HepG2 (cell line): ENCODE measurements around the gene TBC1D4. TPM values are rescaled to one million over a fixed set of nuclear protein-coding genes. Genes with fewer than 3 reads are reported as not detected.

Experiments used
- ATAC-seq: fragments of 200-7000 bp; cut with Tn5 transposase; 3 replicates; pipeline ENCODE4 v1.9.1; 2020; ENCODE audit warnings: mild to moderate bottlenecking, moderate library complexity
- BruUV-seq: library from RNA; stranded (reverse); fragments of 400-500 nt; replicated peaks from 2 replicates; lab custom pipeline; 2021; lab: Mats Ljungman, UMichigan
- CTCF ChIA-PET: fragments of 300-600 bp; formaldehyde crosslinking; extraction: SDS; loops from one replicate; lab custom pipeline; 2021; ENCODE audit warnings: low total read pairs, inconsistent platforms, low intra/inter-chr PET ratio; lab: Yijun Ruan, JAX
- POLR2A ChIA-PET: fragments of 350-600 bp; sonication (Branson Sonifier 250); formaldehyde crosslinking; loops from one replicate; lab custom pipeline; 2020; ENCODE audit warnings: antibody characterized with exemption, inconsistent platforms; lab: Yijun Ruan, JAX
- DNase-seq: peaks from one replicate; pipeline ENCODE4 v3.0.0-alpha.2; 2015; ENCODE audit warnings: low spot score
- FAIRE-seq: peaks from 3 replicates; lab custom pipeline; 2011; peaks lifted over from hg19 to GRCh38; lab: Jason Lieb, UNC
- H2AFZ ChIP-seq: one replicate; pipeline ENCODE4 v1.6.1; 2011; ENCODE audit warnings: low read length, inconsistent platforms
- H3K27ac ChIP-seq: fragments of 300-600 bp; 3 replicates; pipeline ENCODE4 v1.8.0; 2011; ENCODE audit warnings: mixed run types, mild to moderate bottlenecking, mixed read lengths, low read length, inconsistent platforms; ENCODE audit not compliant: insufficient read depth; ENCODE audit errors: extremely low read length
- H3K27me3 ChIP-seq, 2 experiments: fragments of 200-600 bp in 1 of 2; 2 replicates in 1 of 2; 3 replicates in 1 of 2; pipeline versions ENCODE4 v1.6.0 to v1.8.0; 2011; ENCODE audit warnings: low read length in 2 of 2, mild to moderate bottlenecking in 2 of 2, moderate library complexity in 2 of 2, inconsistent platforms in 1 of 2; ENCODE audit not compliant: insufficient read depth in 2 of 2, control insufficient read depth in 1 of 2
- H3K36me3 ChIP-seq, 2 experiments: fragments of 200-600 bp in 1 of 2; replicated peaks in 1 of 2; 2 replicates in 1 of 2; 3 replicates in 1 of 2; pipeline versions ENCODE4 v1.5.1 to v1.8.0; 2011; ENCODE audit warnings: low read length in 2 of 2, inconsistent platforms in 1 of 2; ENCODE audit not compliant: insufficient read depth in 2 of 2, control insufficient read depth in 1 of 2
- H3K4me1 ChIP-seq: 2 replicates; pipeline ENCODE4 v1.5.1; 2012; ENCODE audit warnings: low read length, inconsistent platforms; ENCODE audit not compliant: insufficient read depth
- H3K4me2 ChIP-seq: 2 replicates; pipeline ENCODE4 v1.6.0; 2011; ENCODE audit warnings: low read depth, low read length, inconsistent platforms
- H3K4me3 ChIP-seq, 3 experiments: fragments of 200-600 bp in 1 of 3; sonication (generic), shearing (Covaris generic) in 1 of 3; replicated peaks in 1 of 3; 2 replicates each; pipeline ENCODE4 v1.5.1; 2011 to 2016; ENCODE audit warnings: low read length in 3 of 3, inconsistent platforms in 2 of 3, low read depth in 2 of 3, mild to moderate bottlenecking in 2 of 3, control low read depth in 1 of 3, mixed read lengths in 1 of 3; ENCODE audit not compliant: insufficient read depth in 1 of 3
- H3K79me2 ChIP-seq: one replicate; pipeline ENCODE4 v1.6.1; 2011; ENCODE audit warnings: low read length, inconsistent platforms; ENCODE audit not compliant: insufficient read depth
- H3K9ac ChIP-seq: 2 replicates; pipeline ENCODE4 v1.6.0; 2011; ENCODE audit warnings: mild to moderate bottlenecking, low read depth, low read length, inconsistent platforms; ENCODE audit not compliant: insufficient read depth
- H3K9me3 ChIP-seq: 2 replicates; pipeline ENCODE4 v1.5.1; 2012; ENCODE audit warnings: mild to moderate bottlenecking, low read length
- H4K20me1 ChIP-seq: 2 replicates; pipeline ENCODE4 v1.6.0; 2011; ENCODE audit warnings: inconsistent platforms, mild to moderate bottlenecking, low read length, moderate library complexity; ENCODE audit not compliant: insufficient read depth
- FOSL2 ChIP-seq: sonication (generic); formaldehyde crosslinking; IDR thresholded peaks from 2 replicates; pipeline ENCODE4 v1.4.0; 2020; ENCODE audit warnings: missing genetic modification reagents
- IRF9 ChIP-seq: sonication (generic); formaldehyde crosslinking; IDR thresholded peaks from 2 replicates; pipeline ENCODE4 v1.8.0; 2022; ENCODE audit warnings: missing genetic modification reagents, mild to moderate bottlenecking, borderline replicate concordance
- KAT8 ChIP-seq: IDR thresholded peaks from 2 replicates; pipeline ENCODE4 v1.6.1; 2016; ENCODE audit warnings: missing genetic modification reagents, missing compliant biosample characterization
- MBD4 ChIP-seq: IDR thresholded peaks from 2 replicates; pipeline ENCODE4 v1.6.1; 2012; ENCODE audit warnings: low read length, inconsistent platforms, borderline replicate concordance
- ZNF766 ChIP-seq: sonication (generic); formaldehyde crosslinking; IDR thresholded peaks from 2 replicates; pipeline ENCODE4 v1.5.0; 2020; ENCODE audit warnings: missing genetic modification reagents, borderline replicate concordance
- WGBS: methylation state at CpG from one replicate; pipeline ENCODE4 v1.1.6; 2017; ENCODE audit warnings: low lambda C conversion rate; 5-methylcytosine and 5-hydroxymethylcytosine counted together
- in situ Hi-C: cut with HindIII; loops from 2 replicates; pipeline ENCODE4 v1.10.0; 2017; ENCODE audit warnings: low pct_unique_long_range_greater_than_20kb; ENCODE audit not compliant: extremely low pct_ligation_motif_present
- intact Hi-C: fragments of 100-400 bp; cut with micrococcal nuclease; formaldehyde crosslinking; loops from one replicate; pipeline ENCODE4 v1.10.0; 2022; ENCODE audit not compliant: unreplicated experiment
- polyA plus RNA-seq, 8 experiments: library from polyadenylated mRNA; depleted of rRNA in 3 of 8; stranded (reverse) in 7 of 8; unstranded in 1 of 8; fragments of >200 nt; fragmentation: Illumina TruSeq in 4 of 8; extraction: Trizol in 4 of 8; gene quantifications; 2 replicates each; pipeline versions ENCODE4 v1.2.1 to v1.2.3, GENCODE V29; 2011 to 2016; ENCODE audit warnings: low read depth in 4 of 8, missing spikeins in 1 of 8, mixed read lengths in 1 of 8; ENCODE audit not compliant: insufficient read depth in 1 of 8
- total RNA-seq, 5 experiments: library from RNA; depleted of rRNA; stranded (reverse); fragments of >200 nt; fragmentation: Illumina TruSeq; extraction: Trizol; gene quantifications; 2 replicates each; pipeline ENCODE4 v1.2.3, GENCODE V29; 2016; ENCODE audit warnings: low read depth in 1 of 5
- TF ChIP-seq, protein P1 (sequence below): sonication (generic); formaldehyde crosslinking; IDR thresholded peaks from 2 replicates; pipeline ENCODE4 v1.9.0; 2022; ENCODE audit warnings: low read depth, missing genetic modification reagents

The TBC1D4 gene
- total and polyA plus RNA-seq, 2 of the 13 experiments (the other 11 are each of a cell fraction or from before 2014, with no cell fraction given): 35.9 to 64.4 TPM

- no peak overlapping the region for H3K4me2 ChIP-seq
- intact Hi-C loops (no loop called here), in situ Hi-C loops (no loop called here)
- no peak overlapping the region for H3K4me3 ChIP-seq
- H3K4me1 ChIP-seq: peaks cover 60% of the 10 kb centered on the region
- no peaks in the 10 kb centered on the region for H3K27me3 ChIP-seq
- no peak overlapping the region for H3K9ac ChIP-seq
- ATAC-seq (no peak; the same call in 2 of the 3 replicates), FAIRE-seq (no peak), DNase-seq (no peak)
- peaks cover 0 to 3% of the 10 kb centered on the region in 2 experiments; a peak in 2 of 5 replicates for H3K36me3 ChIP-seq
- no TSS peak for BruUV-seq
- H3K27ac ChIP-seq: no peak overlapping the region
- H2AFZ ChIP-seq: no peak overlapping the region
- H3K9me3 ChIP-seq: no peaks in the 10 kb centered on the region
- POLR2A ChIA-PET: interaction anchor here (1.3 to 1.9 kb wide), 2 partner anchors 7 to 49 kb away, joined by 7 to 9 read pairs; partner anchors contain the start of gene TBC1D4
- WGBS: 96% methylated on average over 5 of the region's 5 CpGs
- CTCF ChIA-PET: no interaction called here
- peaks cover 97% of the 10 kb centered on the region for H3K79me2 ChIP-seq
- TF ChIP-seq, protein P1, sequence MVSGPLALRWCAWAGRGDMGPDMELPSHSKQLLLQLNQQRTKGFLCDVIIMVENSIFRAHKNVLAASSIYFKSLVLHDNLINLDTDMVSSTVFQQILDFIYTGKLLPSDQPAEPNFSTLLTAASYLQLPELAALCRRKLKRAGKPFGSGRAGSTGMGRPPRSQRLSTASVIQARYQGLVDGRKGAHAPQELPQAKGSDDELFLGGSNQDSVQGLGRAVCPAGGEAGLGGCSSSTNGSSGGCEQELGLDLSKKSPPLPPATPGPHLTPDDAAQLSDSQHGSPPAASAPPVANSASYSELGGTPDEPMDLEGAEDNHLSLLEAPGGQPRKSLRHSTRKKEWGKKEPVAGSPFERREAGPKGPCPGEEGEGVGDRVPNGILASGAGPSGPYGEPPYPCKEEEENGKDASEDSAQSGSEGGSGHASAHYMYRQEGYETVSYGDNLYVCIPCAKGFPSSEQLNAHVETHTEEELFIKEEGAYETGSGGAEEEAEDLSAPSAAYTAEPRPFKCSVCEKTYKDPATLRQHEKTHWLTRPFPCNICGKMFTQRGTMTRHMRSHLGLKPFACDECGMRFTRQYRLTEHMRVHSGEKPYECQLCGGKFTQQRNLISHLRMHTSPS (CRISPR knock-in tag): peak; percentile 32; the same call in 1 of the 2 replicates
- no peak for TF ChIP-seq ZNF766 (CRISPR knock-in tag)
- TF ChIP-seq IRF9 (CRISPR knock-in tag): no peak
- TF ChIP-seq FOSL2: peak; percentile 77
- TF ChIP-seq KAT8 (CRISPR knock-in tag): no peak
- TF ChIP-seq MBD4: no peak
- peaks cover 23% of the 10 kb centered on the region; the same call in 1 of the 2 replicates for H4K20me1 ChIP-seq
Measured at GRCh38 chr13:75432811-75433244, 49.1 kb downstream of the TBC1D4 start.
